ENCODE measurements around the gene ODAD3.

DNA sequence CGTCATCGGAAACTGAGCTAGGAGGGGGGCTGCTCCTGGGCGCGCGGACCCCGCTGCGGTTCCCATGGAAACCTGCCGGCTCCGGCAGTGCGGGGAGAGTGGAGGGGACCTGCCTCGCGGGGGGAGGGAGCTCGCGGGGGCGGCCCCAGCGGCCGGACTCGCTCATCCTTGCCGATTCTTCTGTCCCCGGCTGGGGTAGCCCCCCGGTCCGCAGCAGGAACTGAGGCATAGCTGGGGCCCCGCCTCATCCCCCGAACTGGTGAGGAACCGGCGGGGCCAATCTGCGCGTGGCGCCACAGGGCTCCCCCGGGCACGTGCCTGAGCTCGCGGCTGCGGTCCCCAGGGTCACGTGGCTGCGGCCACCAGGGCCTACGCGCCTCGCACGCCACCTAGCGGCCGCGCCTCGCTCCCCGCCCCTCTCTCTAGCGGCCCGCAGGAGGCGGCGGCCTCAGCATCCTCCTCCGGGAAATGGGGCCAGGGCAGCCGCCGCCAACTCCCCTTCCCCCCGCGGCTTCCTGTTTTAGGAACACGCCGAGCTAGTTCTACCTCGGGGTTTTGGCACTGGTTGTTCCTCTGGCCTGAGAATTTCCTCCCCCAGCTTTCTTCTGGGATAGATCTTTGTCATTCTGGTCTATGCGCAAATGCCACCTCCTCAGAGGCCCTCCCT lies 47.6 kb upstream of the ODAD3 start:
- TF ChIP-seq EZH2 (IDR thresholded peaks at IDR 0.05; ENCODE audit: insufficient read depth, poor library complexity, severe bottlenecking) (no peak), EZH2phosphoT487 (IDR thresholded peaks at IDR 0.05; ENCODE audit: insufficient read depth, low read depth) (no peak)
